K562 (cell line): Measurements from ENCODE around the gene BCAS3. TPM values are rescaled to one million over a fixed set of nuclear protein-coding genes. Genes with fewer than 3 reads are reported as not detected.

Experiments
- ATAC-seq: fragments of 200-7000 bp; cut with Tn5 transposase; 3 replicates; pipeline ENCODE4 v1.9.1; 2020; ENCODE audit warnings: moderate library complexity
- BruUV-seq: library from RNA; stranded (reverse); fragments of 400-500 nt; replicated peaks from 2 replicates; lab custom pipeline; 2021; lab: Mats Ljungman, UMichigan
- CTCF ChIA-PET: fragments of 300-600 bp; formaldehyde crosslinking; extraction: SDS; loops from one replicate; lab custom pipeline; 2021; ENCODE audit warnings: low intra/inter-chr PET ratio; lab: Yijun Ruan, JAX
- POLR2A ChIA-PET: fragments of 300-600, 350-650 bp; sonication (Branson Sonifier 250); formaldehyde crosslinking; extraction: SDS; loops from one replicate; lab custom pipeline; 2021; ENCODE audit warnings: antibody characterized with exemption, inconsistent platforms; lab: Yijun Ruan, JAX
- DNase-seq, 4 experiments: peaks; one replicate each; pipeline versions ENCODE4 v3.0.0 to v3.0.0-alpha.2; 2011 to 2018; ENCODE audit warnings: low spot score in 3 of 4, mixed read lengths in 3 of 4; ENCODE audit errors: extremely low read depth in 1 of 4
- FAIRE-seq: peaks from 2 replicates; lab custom pipeline; 2011; peaks lifted over from hg19 to GRCh38; lab: Jason Lieb, UNC
- H2AFZ ChIP-seq: 2 replicates; pipeline ENCODE4 v1.6.0; 2011; ENCODE audit warnings: low read depth, low read length, control low read depth, inconsistent platforms
- H3K27ac ChIP-seq: fragments of 200-600 bp; 3 replicates; pipeline ENCODE4 v1.8.0; 2011; ENCODE audit warnings: low read depth, mild to moderate bottlenecking, control low read depth, inconsistent platforms, low read length, moderate library complexity, mixed read lengths; ENCODE audit errors: extremely low read depth
- H3K27me3 ChIP-seq, 2 experiments: fragments of 300-600 bp in 1 of 2; 2 replicates in 1 of 2; 3 replicates in 1 of 2; pipeline versions ENCODE4 v1.6.0 to v1.8.0; 2011; ENCODE audit warnings: inconsistent platforms in 2 of 2, low read length in 2 of 2, mild to moderate bottlenecking in 1 of 2, mixed read lengths in 1 of 2, moderate library complexity in 1 of 2; ENCODE audit not compliant: control insufficient read depth in 2 of 2, insufficient read depth in 2 of 2
- H3K36me3 ChIP-seq: fragments of 300-600 bp; 3 replicates; pipeline ENCODE4 v1.8.0; 2011; ENCODE audit warnings: mild to moderate bottlenecking, low read length, inconsistent platforms; ENCODE audit not compliant: control insufficient read depth, insufficient read depth
- H3K4me1 ChIP-seq, 2 experiments: fragments of 200-600 bp in 1 of 2; replicated peaks in 1 of 2; 2 replicates in 1 of 2; 3 replicates in 1 of 2; pipeline versions ENCODE4 v1.5.1 to v1.8.0; 2011; ENCODE audit warnings: inconsistent platforms in 2 of 2, low read length in 2 of 2, mild to moderate bottlenecking in 1 of 2, mixed read lengths in 1 of 2, moderate library complexity in 1 of 2; ENCODE audit not compliant: control insufficient read depth in 2 of 2, insufficient read depth in 2 of 2
- H3K4me2 ChIP-seq: 2 replicates; pipeline ENCODE4 v1.6.1; 2011; ENCODE audit warnings: low read length, control low read depth, inconsistent platforms, mixed read lengths; ENCODE audit not compliant: insufficient read depth
- H3K4me3 ChIP-seq: fragments of 200-600 bp; sonication (generic), shearing (Covaris generic); 2 replicates; pipeline ENCODE4 v1.5.1; 2016; ENCODE audit warnings: control low read depth, inconsistent platforms
- H3K79me2 ChIP-seq: fragments of 200-600 bp; 3 replicates; pipeline ENCODE4 v1.8.0; 2011; ENCODE audit warnings: low read length, inconsistent platforms; ENCODE audit not compliant: control insufficient read depth, insufficient read depth
- H3K9ac ChIP-seq, 2 experiments: 2 replicates each; pipeline versions ENCODE4 v1.6.0 to v1.6.1; 2011; ENCODE audit warnings: low read depth in 2 of 2, low read length in 2 of 2, control low read depth in 1 of 2, inconsistent platforms in 1 of 2, mild to moderate bottlenecking in 1 of 2, mixed read lengths in 1 of 2; ENCODE audit not compliant: insufficient read depth in 1 of 2
- H3K9me1 ChIP-seq: one replicate; pipeline ENCODE4 v1.6.0; 2011; ENCODE audit warnings: inconsistent platforms, mild to moderate bottlenecking, low read length, moderate library complexity; ENCODE audit not compliant: control insufficient read depth, insufficient read depth
- H3K9me3 ChIP-seq: replicated peaks from 2 replicates; pipeline ENCODE4 v1.5.1; 2011; ENCODE audit warnings: low read depth, low read length, inconsistent platforms; ENCODE audit not compliant: control insufficient read depth, insufficient read depth
- H4K20me1 ChIP-seq: replicated peaks from 2 replicates; pipeline ENCODE4 v1.6.1; 2011; ENCODE audit warnings: low read length, inconsistent platforms, mixed read lengths; ENCODE audit not compliant: control insufficient read depth, insufficient read depth
- BCLAF1 ChIP-seq, 2 experiments: fragments of 450-650 bp in 1 of 2; IDR thresholded peaks; 2 replicates each; pipeline ENCODE4 v1.6.1; 2011 to 2017; ENCODE audit warnings: low read depth in 2 of 2, antibody characterized with exemption in 1 of 2, borderline replicate concordance in 1 of 2, low read length in 1 of 2, mild to moderate bottlenecking in 1 of 2, mixed read lengths in 1 of 2; ENCODE audit not compliant: control insufficient read depth in 1 of 2
- TEAD4 ChIP-seq, 2 experiments: sonication (generic) in 1 of 2; formaldehyde crosslinking in 1 of 2; IDR thresholded peaks; 2 replicates each; pipeline versions ENCODE4 v1.6.1 to v1.8.0; 2012 to 2022; ENCODE audit warnings: borderline replicate concordance in 1 of 2, inconsistent platforms in 1 of 2, low read length in 1 of 2, mild to moderate bottlenecking in 1 of 2, missing genetic modification reagents in 1 of 2
- ZBTB11 ChIP-seq, 3 experiments: fragments of 200-800 bp in 1 of 3; fragments of 250-450 bp in 1 of 3; fragments of 450-650 bp in 1 of 3; sonication (Bioruptor Pico) in 1 of 3; sonication (Bioruptor generic) in 1 of 3; formaldehyde crosslinking in 1 of 3; IDR thresholded peaks; 2 replicates each; pipeline versions ENCODE4 v1.6.1 to v1.8.0; 2016 to 2022; ENCODE audit warnings: mild to moderate bottlenecking in 2 of 3, missing genetic modification characterization in 2 of 3, missing compliant biosample characterization in 1 of 3, moderate library complexity in 1 of 3
- WGBS: fragments of 100-300 bp; shearing (Covaris generic); methylation state at CpG from one replicate; pipeline ENCODE4 v1.1.6; 2016; ENCODE audit warnings: low coverage, mixed read lengths; ENCODE audit not compliant: insufficient coverage; ENCODE audit errors: missing lambda C conversion rate; 5-methylcytosine and 5-hydroxymethylcytosine counted together
- in situ Hi-C: fragments of 300-500 bp; cut with MboI; formaldehyde crosslinking; loops from 4 replicates; pipeline ENCODE4 v1.15.0; 2018; ENCODE audit warnings: inconsistent platforms, mixed read lengths
- intact Hi-C: fragments of 100-400 bp; cut with micrococcal nuclease; formaldehyde crosslinking; loops from 2 replicates; pipeline ENCODE4 v1.14.2; 2022
- polyA plus RNA-seq, 8 experiments: library from polyadenylated mRNA; depleted of rRNA in 4 of 8; stranded (reverse) in 5 of 8; unstranded in 3 of 8; fragments of >200 nt; fragmentation: Nextera tagmentation in 2 of 8; fragmentation: Illumina TruSeq in 1 of 8; extraction: Ambion mirVana in 2 of 8; extraction: Trizol in 1 of 8; gene quantifications; 2 replicates each; pipeline versions ENCODE4 v1.2.1 to v1.2.3, GENCODE V29; 2011 to 2014; ENCODE audit warnings: inconsistent platforms in 1 of 8, missing spikeins in 1 of 8
- total RNA-seq, 7 experiments: library from RNA; depleted of rRNA in 6 of 7; stranded (reverse); fragments of >200 nt in 6 of 7; fragmentation: Illumina TruSeq in 2 of 7; extraction: Trizol in 2 of 7; gene quantifications; 2 replicates each; pipeline versions ENCODE4 v1.2.1 to v1.2.3, GENCODE V29; 2011 to 2021; ENCODE audit warnings: low replicate concordance in 1 of 7

BCAS3 gene
- total and polyA plus RNA-seq, 9 of the 15 experiments (the other 6 are each of a cell fraction or from before 2014, with no cell fraction given): 1.9 to 5.5 (median 3.5) TPM

GRCh38 chr17:61233991-61234750 is 556.5 kb downstream of the BCAS3 start:
- H3K27ac ChIP-seq: no peak overlapping the region
- FAIRE-seq: no peak
- H3K9me3 ChIP-seq: 0 out of 2 replicates have a peak, but pooled peaks cover 1% of the 10 kb centered on the region
- no peaks in the 10 kb centered on the region for H3K79me2 ChIP-seq
- 0 out of 2 replicates have a peak, but pooled peaks cover 5% of the 10 kb centered on the region for H4K20me1 ChIP-seq
- CTCF ChIA-PET: no interaction called here
- H3K4me2 ChIP-seq: no peak overlapping the region
- H3K9me1 ChIP-seq: no peaks in the 10 kb centered on the region
- intact Hi-C loops: no loop called here
- H3K4me1 ChIP-seq: no peaks in the 10 kb centered on the region
- H3K4me3 ChIP-seq: no peak overlapping the region
- no peak overlapping the region for H2AFZ ChIP-seq
- H3K9ac ChIP-seq: no peak overlapping the region
- TF ChIP-seq BCLAF1 (IDR thresholded peaks at IDR 0.05; ENCODE audit: borderline replicate concordance in 1 of 2, control insufficient read depth in 1 of 2, low read depth in 2 of 2, low read length in 1 of 2): peak in 1 of 2 experiments; percentile 44; a peak in 1 of 4 replicates
- TF ChIP-seq TEAD4 (IDR thresholded peaks at IDR 0.05; ENCODE audit: low read length): no peak
- no peak for TF ChIP-seq TEAD4 (CRISPR knock-in tag; IDR thresholded peaks at IDR 0.05; ENCODE audit: borderline replicate concordance)
- peak in 1 of 3 experiments; percentile 76; a peak in 2 of 6 replicates for TF ChIP-seq ZBTB11 (CRISPR knock-in tag; IDR thresholded peaks at IDR 0.05)
- ATAC-seq: no peak
- no peak for DNase-seq
- BruUV-seq: no TSS peak
- POLR2A ChIA-PET: no interaction called here
- WGBS: 0% methylated on average over 1 of the region's 1 CpG
- in situ Hi-C loops: no loop called here
- no peaks in the 10 kb centered on the region; a peak in 2 of 5 replicates for H3K27me3 ChIP-seq
- no peaks in the 10 kb centered on the region for H3K36me3 ChIP-seq
